DND-41 (cell line): ENCODE measurements around the gene SH3BP5.

Experiments used
- ATAC-seq: fragments of 200-7000 bp; cut with Tn5 transposase; 3 replicates; pipeline ENCODE4 v1.9.1; 2021; ENCODE audit warnings: low read depth; ENCODE audit not compliant: insufficient read depth
- DNase-seq: peaks from one replicate; pipeline ENCODE4 v3.0.0-alpha.2; 2020
- H2AFZ ChIP-seq: 2 replicates; pipeline ENCODE4 v1.6.0; 2012; ENCODE audit warnings: low read depth, low read length
- H3K27ac ChIP-seq: 2 replicates; pipeline ENCODE4 v1.5.1; 2012; ENCODE audit warnings: low read length, inconsistent platforms
- H3K27me3 ChIP-seq: fragments of 200-600 bp; sonication (generic); 2 replicates; pipeline ENCODE4 v1.6.0; 2012; ENCODE audit warnings: low read length, mild to moderate bottlenecking, inconsistent platforms; ENCODE audit not compliant: insufficient read depth, poor library complexity
- H3K36me3 ChIP-seq: 2 replicates; pipeline ENCODE4 v1.5.1; 2012; ENCODE audit warnings: low read length, inconsistent platforms; ENCODE audit not compliant: insufficient read depth
- H3K4me1 ChIP-seq: 2 replicates; pipeline ENCODE4 v1.5.1; 2012; ENCODE audit warnings: mild to moderate bottlenecking, low read length; ENCODE audit not compliant: insufficient read depth
- H3K4me2 ChIP-seq: 2 replicates; pipeline ENCODE4 v1.6.0; 2012; ENCODE audit warnings: mild to moderate bottlenecking, moderate library complexity, low read length, inconsistent platforms; ENCODE audit not compliant: insufficient read depth
- H3K4me3 ChIP-seq, 2 experiments: fragments of 200-600 bp in 1 of 2; shearing (Covaris generic) in 1 of 2; 2 replicates each; pipeline ENCODE4 v1.5.1; 2012 to 2016; ENCODE audit warnings: inconsistent platforms in 2 of 2, low read length in 2 of 2, mild to moderate bottlenecking in 2 of 2, low read depth in 1 of 2, moderate library complexity in 1 of 2
- H3K79me2 ChIP-seq: 2 replicates; pipeline ENCODE4 v1.6.0; 2012; ENCODE audit warnings: low read length, inconsistent platforms; ENCODE audit not compliant: insufficient read depth
- H3K9ac ChIP-seq: 2 replicates; pipeline ENCODE4 v1.6.0; 2012; ENCODE audit warnings: low read depth, mild to moderate bottlenecking, inconsistent platforms, low read length, moderate library complexity
- H3K9me3 ChIP-seq: 2 replicates; pipeline ENCODE4 v1.5.1; 2012; ENCODE audit warnings: low read length, moderate library complexity, mild to moderate bottlenecking, inconsistent platforms; ENCODE audit not compliant: insufficient read depth, severe bottlenecking
- H4K20me1 ChIP-seq: 2 replicates; pipeline ENCODE4 v1.6.0; 2012; ENCODE audit warnings: low read length; ENCODE audit not compliant: insufficient read depth
- CTCF ChIP-seq: IDR thresholded peaks from 2 replicates; pipeline ENCODE4 v1.5.1; 2012; ENCODE audit warnings: borderline replicate concordance, low read length, moderate library complexity, mild to moderate bottlenecking; ENCODE audit not compliant: poor library complexity, severe bottlenecking; ENCODE audit errors: extremely low read depth
- EZH2 ChIP-seq: IDR thresholded peaks from 3 replicates; pipeline ENCODE4 v1.6.1; 2012; ENCODE audit warnings: borderline replicate concordance, low read depth, mild to moderate bottlenecking, moderate library complexity, low read length, inconsistent platforms; ENCODE audit not compliant: severe bottlenecking

The SH3BP5 gene

GRCh38 chr3:15283702-15284101, 48.7 kb downstream of the SH3BP5 start:
- no peaks in the 10 kb centered on the region for H4K20me1 ChIP-seq
- ATAC-seq = no peak
- H2AFZ ChIP-seq = no peak overlapping the region
- no peak for DNase-seq
- H3K4me2 ChIP-seq = no peak overlapping the region
- H3K9ac ChIP-seq = no peak overlapping the region
- 0 out of 2 replicates have a peak, but pooled peaks cover 9% of the 10 kb centered on the region for H3K36me3 ChIP-seq
- no peaks in the 10 kb centered on the region for H3K9me3 ChIP-seq
- H3K4me1 ChIP-seq = peaks cover 35% of the 10 kb centered on the region
- no peak overlapping the region for H3K4me3 ChIP-seq
- no peaks in the 10 kb centered on the region for H3K27me3 ChIP-seq
- H3K79me2 ChIP-seq = peaks cover 62% of the 10 kb centered on the region
- no peak overlapping the region for H3K27ac ChIP-seq
- TF ChIP-seq CTCF (no peak), EZH2 (no peak)

GRCh38 chr3:15281817-15282216, 50.6 kb downstream of the SH3BP5 start:
- Histone ChIP-seq H3K9ac (no peak overlapping the region), H3K27me3 (no peaks in the 10 kb centered on the region), H3K4me1 (peaks cover 54% of the 10 kb centered on the region), H3K79me2 (peaks cover 62% of the 10 kb centered on the region), H3K4me3 (no peak overlapping the region), H3K27ac (no peak overlapping the region), H3K9me3 (no peaks in the 10 kb centered on the region), H3K36me3 (0 out of 2 replicates have a peak, but pooled peaks cover 3% of the 10 kb centered on the region), H3K4me2 (no peak overlapping the region), H2AFZ (no peak overlapping the region), H4K20me1 (no peaks in the 10 kb centered on the region)
- DNase-seq (no peak), ATAC-seq (no peak)
- TF ChIP-seq CTCF (no peak), EZH2 (no peak)

GRCh38 chr3:15280853-15281532, 51.4 kb downstream of the SH3BP5 start:
- H3K79me2 ChIP-seq = peaks cover 61% of the 10 kb centered on the region
- H3K36me3 ChIP-seq = 0 out of 2 replicates have a peak, but pooled peaks cover under 1% of the 10 kb centered on the region

More at GRCh38 chr3:15280853-15281532, 51.4 kb downstream of the SH3BP5 start:
- Histone ChIP-seq H3K27ac (peak overlapping the region; percentile 83), H2AFZ (no peak overlapping the region), H3K4me1 (peaks cover 62% of the 10 kb centered on the region), H4K20me1 (no peaks in the 10 kb centered on the region), H3K4me3 (no peak overlapping the region), H3K9me3 (no peaks in the 10 kb centered on the region), H3K9ac (no peak overlapping the region), H3K27me3 (no peaks in the 10 kb centered on the region), H3K4me2 (no peak overlapping the region)
- ATAC-seq (no peak), DNase-seq (no peak)
- TF ChIP-seq EZH2 = no peak
- TF ChIP-seq CTCF = no peak
